Measurements from ENCODE around the gene MYH7.

DNA sequence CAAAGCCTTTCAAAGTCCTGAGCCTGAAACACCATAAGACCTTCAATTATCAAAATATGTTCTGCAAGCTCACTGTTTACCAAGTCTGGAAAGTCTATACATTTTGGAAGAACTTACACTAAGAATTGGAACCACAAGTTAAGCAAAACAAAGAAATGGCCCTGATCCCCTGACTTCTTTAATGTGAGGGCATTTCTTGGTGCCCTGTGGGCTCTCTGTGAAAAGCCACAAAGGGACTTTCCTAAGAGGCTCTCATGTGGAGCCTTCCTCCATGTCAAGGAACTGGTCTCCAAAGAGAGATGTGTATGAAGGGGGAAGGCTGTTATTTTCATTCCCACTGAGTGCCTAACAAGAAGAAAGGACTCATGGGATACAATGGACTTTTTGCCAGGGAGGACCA lies 13.9 kb downstream of the MYH7 start:
- no peak for TF ChIP-seq GATA2 (IDR thresholded peaks at IDR 0.05; ENCODE audit: low read depth, low read length)
- no peak for TF ChIP-seq GATA3 (IDR thresholded peaks at IDR 0.05; ENCODE audit: low read depth, low read length)

Measured in SH-SY5Y (cell line).